GM19023 (cell line): ENCODE measurements around the gene MOB3C.

ENCODE experiments used
- ATAC-seq: cut with Tn5 transposase; IDR thresholded peaks from one replicate; pipeline ENCODE4 v1.9.1; 2021; ENCODE audit warnings: mild to moderate bottlenecking, moderate library complexity; ENCODE audit not compliant: unreplicated experiment

MOB3C gene

DNA sequence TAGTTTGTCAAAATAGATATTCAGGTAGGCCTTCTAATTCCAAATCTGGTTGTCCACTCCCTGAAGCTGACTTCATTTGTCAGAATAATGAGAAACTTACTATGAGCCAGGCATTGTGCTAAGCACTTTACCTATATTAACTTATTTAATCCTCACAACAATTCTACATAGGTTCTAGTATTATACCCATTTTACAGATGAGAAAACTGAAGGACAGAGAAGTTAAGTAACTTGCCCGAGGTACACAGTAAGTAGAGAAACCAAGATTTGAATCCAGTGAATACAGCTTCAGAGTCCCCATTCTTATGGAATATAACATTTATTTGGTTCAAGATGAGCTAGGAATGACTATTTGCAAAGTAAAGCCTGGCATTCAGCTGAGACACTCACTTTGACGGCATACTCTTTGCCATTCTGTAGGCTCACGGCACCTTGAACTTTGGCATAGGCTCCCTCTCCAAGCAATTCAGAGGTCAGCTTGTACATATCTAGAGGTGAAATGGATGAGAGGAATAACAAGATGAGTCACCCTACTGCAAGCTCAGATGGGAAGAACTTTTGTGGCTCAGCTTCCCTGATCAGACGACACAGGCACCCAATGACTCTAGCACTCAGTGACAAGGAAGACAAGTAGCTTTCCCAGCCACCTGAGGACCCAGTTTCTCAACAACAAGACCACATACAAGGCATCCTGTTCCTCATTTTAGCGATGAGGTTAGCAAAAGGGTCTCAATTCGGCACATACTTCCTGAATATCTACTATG lies 36.3 kb downstream of the MOB3C start:
- ATAC-seq: no peak

DNA sequence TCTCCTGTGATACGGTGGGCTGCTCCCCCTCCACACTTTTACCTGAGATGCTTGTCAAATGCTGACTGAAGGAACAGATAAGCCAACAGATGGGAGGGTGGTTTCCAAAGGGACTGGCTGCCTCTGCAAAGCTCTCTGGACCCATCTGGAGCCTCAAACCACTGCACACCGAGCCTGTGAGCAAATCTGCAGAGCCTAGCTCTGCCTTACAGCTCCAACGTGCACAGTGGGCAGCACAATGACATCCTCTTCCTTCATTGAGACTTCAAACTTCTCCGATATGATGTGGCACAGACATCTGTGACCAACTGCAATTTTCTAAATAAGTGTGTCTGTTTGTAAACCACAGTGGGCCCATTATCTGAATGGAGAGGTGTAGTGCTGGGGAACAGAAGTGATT lies 38.9 kb downstream of the MOB3C start:
- ATAC-seq: no peak

DNA sequence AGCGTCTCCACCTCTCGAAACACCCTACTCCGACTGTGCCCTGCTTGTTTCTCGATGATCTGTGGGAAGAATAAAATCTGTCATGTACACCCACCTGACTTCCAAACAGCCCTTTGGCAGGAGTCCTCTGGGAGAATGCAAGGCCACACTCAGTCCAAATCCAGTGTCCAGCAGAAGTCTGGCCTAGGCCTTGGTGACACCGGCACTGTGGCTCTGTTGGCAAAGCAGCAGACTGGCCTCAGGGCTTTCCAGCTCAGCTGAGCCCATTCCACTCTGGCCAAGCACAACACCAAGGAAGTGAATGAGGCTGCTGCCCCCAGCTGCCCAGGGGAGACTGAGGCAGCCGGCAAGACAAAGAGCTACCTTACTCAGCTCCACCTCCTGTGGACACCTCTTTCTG lies 40.0 kb downstream of the MOB3C start:
- ATAC-seq: no peak

DNA sequence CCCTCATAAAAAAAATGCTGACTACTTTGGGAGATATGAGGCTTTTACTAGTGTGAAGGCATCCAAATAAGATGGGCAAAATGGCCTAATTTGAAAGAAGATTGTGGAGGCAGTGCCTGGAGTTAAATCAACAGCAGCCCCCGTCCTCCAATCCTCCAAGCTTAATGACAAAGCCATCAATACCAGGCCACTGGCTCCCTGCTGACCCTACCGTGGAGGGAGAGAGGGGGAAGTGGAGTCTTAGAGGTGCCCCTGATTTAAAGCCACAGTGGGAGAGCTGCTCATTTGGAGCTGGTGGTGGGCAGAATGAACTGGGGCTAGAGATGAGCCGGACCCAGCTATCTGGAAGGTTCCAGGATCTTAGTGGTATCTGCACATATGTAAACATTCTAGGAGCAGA lies 40.8 kb downstream of the MOB3C start:
- ATAC-seq: no peak

DNA sequence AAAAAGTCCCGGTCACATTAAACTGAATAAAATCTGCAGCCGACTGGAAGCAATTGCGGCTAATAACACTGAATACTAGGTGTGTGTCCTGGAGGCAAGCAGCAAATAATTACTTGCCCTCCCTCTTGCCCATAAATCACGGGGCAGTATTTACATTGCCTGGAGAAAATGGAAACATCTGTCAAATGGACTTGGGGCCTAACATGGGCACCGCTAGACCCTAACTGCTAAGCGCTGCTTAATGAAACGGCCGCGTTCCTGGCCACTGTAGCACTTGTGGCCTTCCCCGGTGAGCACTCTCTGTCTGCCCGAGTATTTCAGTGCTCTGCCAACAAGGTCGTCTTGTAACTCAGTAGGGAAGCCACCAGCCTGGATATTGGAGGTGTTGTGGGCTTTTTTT lies 41.3 kb downstream of the MOB3C start:
- ATAC-seq: no peak

DNA sequence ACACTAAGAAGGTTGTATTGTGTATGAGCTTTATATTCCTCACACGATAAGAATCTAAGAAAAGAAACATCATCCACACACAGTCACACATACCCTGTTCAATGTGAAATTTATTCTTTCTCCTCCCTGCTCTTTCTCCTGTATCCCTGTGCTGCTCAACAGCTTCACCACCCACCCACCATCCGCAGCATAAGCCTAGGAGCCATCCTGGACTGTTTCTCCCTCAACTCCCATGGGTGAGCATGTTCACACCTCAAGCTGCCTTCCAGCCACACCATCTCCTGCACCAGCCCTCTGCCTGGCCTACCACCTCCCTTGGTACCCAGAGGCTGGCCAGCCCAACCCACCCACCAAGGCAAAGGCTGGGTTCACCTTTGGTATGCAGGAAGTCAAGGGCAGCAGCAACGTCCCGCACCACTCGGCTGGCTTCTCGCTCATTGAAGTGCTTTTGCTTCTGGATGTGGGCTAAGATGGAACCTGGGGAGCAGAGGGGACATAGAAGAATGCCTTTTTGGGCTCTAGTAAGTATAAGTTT lies 44.9 kb downstream of the MOB3C start:
- ATAC-seq: no peak

DNA sequence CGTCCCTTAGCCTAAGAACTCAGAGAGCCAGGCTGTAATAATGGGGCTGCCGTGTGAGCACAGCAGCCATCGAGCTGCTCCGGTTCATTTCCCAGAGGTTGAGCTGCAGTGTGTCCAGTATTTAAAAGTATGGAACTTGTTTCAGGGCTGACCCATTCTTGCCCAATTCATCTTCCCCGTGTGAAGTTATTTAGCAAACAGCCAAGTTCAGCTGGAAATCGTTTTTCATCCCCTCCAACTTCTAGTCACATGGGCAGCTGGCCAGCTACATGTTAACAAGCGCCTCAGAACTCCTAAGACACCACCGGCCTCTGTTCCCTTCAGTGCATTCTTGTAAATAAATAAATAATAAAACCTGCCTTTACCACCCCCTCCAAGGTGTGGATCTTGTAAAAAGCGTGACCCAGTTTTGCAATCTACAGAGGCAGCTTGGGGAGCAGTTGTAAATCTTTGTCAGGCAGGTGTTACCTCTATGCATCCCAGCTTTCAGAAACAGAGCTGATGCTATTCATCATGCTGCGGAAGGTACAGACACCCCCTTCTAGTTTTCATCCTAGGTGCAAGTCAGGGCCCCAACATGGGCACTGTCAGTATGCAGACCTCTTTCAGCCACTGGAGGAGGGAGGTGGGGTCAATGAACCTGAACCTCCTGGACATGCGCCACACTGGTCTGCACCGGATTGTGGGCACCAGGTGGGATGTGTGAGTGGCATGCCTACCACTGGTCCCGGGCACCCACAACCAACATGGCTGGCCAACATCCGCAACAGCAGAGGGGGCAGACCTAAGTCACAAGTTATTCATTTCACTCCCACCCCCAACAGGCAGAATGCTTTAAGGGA lies 46.5 kb downstream of the MOB3C start:
- ATAC-seq: no peak

DNA sequence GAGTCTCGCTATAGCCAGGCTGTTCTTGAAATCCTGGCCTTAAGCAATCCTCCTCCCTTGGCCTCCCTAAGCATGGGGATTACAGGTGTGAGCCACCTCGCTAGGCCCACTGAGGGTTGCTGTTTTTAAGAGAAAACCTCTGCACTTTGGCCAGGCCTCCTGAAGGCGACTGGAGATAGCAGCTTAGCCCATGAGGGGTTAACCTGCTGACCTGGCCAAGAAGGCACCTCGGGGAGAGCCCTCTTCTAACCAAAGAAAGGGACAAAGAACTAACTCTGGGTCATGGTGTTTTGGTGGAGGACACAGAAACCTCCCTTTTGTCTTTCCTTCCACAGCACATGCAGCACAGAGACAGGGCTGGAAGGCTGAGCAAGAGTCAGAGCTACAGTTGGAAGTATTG lies 47.5 kb downstream of the MOB3C start:
- ATAC-seq: no peak

DNA sequence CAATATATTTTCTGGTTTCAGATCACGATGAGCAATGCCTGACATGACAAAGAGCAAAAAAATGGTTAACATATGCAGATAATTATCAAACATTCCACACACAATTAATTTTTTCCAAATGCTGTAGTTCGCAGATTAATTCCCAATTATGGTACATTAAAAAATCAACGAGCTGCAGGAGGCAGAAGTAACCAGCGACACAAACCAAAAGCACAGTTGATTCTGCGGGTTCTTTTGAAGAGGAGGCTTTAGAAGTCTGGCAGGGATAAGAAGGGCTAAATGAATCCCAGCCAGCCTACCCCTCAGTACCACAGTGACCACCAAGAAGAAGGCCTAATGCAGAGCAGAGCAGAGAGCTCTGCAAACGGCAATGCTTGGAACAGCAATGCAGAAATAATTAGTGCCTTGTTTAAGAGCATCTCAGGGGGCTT lies 48.1 kb downstream of the MOB3C start:
- ATAC-seq: no peak

DNA sequence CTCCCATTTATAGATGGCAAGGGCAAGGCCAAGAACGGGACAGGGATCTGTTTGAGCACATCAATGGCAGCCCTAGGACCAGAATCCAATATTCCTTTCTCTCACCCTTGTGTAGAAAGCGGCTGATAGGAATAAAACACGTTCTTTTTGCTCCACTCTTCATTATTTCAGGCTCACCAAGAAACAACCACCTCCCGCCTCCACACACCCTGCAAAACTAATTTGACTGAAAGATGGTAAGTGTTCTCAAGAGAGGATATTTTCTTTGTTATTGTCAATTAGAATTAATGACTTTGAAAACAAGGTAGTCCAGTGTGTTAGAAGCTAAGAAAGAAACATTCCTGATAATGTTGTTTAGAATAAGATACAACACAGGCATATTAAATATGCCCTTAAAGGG lies 53.3 kb downstream of the MOB3C start:
- no peak for ATAC-seq

DNA sequence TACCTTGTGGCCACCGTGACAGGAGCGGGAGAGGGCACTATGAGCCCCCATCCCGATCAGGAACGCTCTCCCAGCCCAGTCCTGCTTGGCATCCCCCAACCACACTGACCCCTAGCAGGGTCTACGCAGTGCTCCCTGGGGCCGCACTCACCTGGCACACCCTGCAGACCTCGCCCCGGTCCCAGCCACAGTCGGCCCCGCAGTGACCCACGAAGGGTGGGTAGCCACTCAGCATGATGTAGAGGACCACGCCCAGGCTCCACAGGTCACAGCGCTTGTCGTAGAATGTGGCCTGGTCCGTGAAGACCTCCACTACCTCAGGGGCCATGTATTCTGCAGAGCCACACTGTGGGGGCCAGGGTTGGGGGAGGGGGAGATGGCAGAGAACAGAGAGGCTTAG lies 54.1 kb downstream of the MOB3C start:
- no peak for ATAC-seq

DNA sequence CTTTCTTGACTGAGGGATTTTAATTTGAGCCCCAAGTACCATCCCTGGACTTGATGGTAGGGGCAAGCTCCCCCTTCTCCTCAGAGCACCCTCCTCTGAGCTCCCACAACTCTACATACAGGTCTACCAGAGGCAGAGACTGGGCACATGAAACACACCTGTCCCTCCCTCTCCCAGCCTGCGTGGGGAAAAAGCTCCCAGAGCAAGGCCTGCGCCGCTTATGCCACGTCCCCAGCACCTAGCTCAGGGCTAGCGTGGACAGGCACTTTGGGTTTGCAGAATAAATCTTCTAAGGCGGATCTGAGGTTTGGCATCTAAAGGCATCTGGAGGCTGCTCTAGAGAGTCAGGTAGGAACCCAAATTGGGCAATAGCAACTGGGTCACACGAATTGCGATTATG lies 57.6 kb downstream of the MOB3C start:
- ATAC-seq: no peak

DNA sequence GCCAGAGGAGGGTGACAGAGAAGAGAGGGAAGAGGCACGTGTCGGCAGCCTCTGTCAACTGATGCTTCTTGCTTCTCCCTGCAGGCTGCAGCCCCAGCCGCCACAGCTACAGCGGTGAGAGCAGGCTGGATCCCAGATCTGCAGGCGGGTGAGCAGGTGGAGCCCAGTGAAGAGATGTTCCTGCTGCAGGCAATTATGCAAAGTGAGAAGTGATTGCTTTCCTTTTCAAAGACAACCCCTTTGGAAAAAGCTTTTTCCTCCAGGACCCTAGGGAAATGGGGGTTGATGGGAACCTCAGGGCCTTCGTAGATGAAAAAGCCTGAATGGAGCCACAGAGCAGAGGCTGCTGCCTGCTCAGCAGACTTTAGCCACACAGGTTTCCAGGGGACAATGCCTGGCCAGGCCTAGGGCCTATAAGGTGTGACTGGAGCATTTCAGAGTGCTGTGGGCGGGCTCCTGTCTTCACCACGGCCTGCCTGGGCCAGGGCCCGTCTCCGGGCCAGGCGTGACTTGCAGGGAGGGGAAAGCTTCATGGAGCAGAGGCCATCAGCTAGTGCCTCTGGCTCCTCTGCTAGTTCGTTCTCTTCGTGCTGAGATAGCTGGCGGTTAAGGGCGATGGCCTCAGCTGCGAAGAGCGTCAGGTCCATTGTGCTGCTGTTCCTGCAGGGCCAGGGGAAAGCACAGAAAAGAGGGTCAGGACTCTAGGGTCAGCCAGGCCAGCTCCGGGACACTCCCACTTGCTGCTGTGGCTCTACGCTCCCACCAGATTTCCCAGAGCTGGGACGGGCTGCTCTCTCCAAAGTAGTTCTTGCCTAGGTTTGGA lies 58.3 kb downstream of the MOB3C start:
- ATAC-seq: no peak
